DOHH2 (cell line): Measurements from ENCODE around the gene HYAL1.
"Not testable (repeated sequence)": the region's sequence is repeated elsewhere in the genome, so short reads cannot be mapped to it uniquely, and the experiment has no call there.

Source experiments
- H3F3A ChIP-seq: fragments of 200-600 bp; sonication (generic), shearing (Covaris generic); 2 replicates; pipeline ENCODE4 v1.6.0; 2016; ENCODE audit warnings: antibody characterized with exemption, mild to moderate bottlenecking; ENCODE audit not compliant: control insufficient read depth, insufficient read depth
- H3K27ac ChIP-seq: fragments of 200-600 bp; sonication (generic); 2 replicates; pipeline ENCODE4 v1.5.1; 2014; ENCODE audit warnings: low read depth, mild to moderate bottlenecking, low read length, moderate library complexity
- H3K27me3 ChIP-seq: fragments of 200-600 bp; sonication (generic); 2 replicates; pipeline ENCODE4 v1.6.1; 2014; ENCODE audit warnings: mild to moderate bottlenecking, low read length, mixed read lengths; ENCODE audit not compliant: control insufficient read depth
- H3K36me3 ChIP-seq: fragments of 200-600 bp; sonication (generic); 2 replicates; pipeline ENCODE4 v1.6.1; 2014; ENCODE audit warnings: mild to moderate bottlenecking, low read length, moderate library complexity, mixed read lengths; ENCODE audit not compliant: control insufficient read depth
- H3K4me1 ChIP-seq: fragments of 200-600 bp; sonication (generic); 2 replicates; pipeline ENCODE4 v1.6.1; 2014; ENCODE audit warnings: mild to moderate bottlenecking, low read length, mixed read lengths; ENCODE audit not compliant: control insufficient read depth
- H3K4me2 ChIP-seq: fragments of 200-600 bp; sonication (generic); 2 replicates; pipeline ENCODE4 v1.6.0; 2014; ENCODE audit warnings: mild to moderate bottlenecking, low read length, moderate library complexity
- H3K4me3 ChIP-seq: fragments of 200-600 bp; sonication (generic); 2 replicates; pipeline ENCODE4 v1.5.1; 2014; ENCODE audit warnings: mild to moderate bottlenecking, low read length, mixed read lengths
- H3K79me2 ChIP-seq: fragments of 200-600 bp; sonication (generic); 2 replicates; pipeline ENCODE4 v1.6.1; 2014; ENCODE audit warnings: mild to moderate bottlenecking, low read length, mixed read lengths; ENCODE audit not compliant: control insufficient read depth
- H3K9me2 ChIP-seq: fragments of 200-600 bp; sonication (generic); replicated peaks from 2 replicates; pipeline ENCODE4 v1.6.1; 2014; ENCODE audit warnings: mild to moderate bottlenecking, low read length, mixed read lengths; ENCODE audit not compliant: control insufficient read depth
- H3K9me3 ChIP-seq: fragments of 200-600 bp; sonication (generic); 2 replicates; pipeline ENCODE4 v1.6.1; 2014; ENCODE audit warnings: antibody characterized with exemption, low read length, mixed read lengths; ENCODE audit not compliant: control insufficient read depth, insufficient read depth
- H4K20me1 ChIP-seq: fragments of 200-600 bp; sonication (generic); 2 replicates; pipeline ENCODE4 v1.6.0; 2014; ENCODE audit warnings: low read depth, mild to moderate bottlenecking, antibody characterized with exemption, low read length, moderate library complexity; ENCODE audit not compliant: control insufficient read depth, insufficient read depth
- EZH2phosphoT487 ChIP-seq: fragments of 200-600 bp; sonication (generic); IDR thresholded peaks from 2 replicates; pipeline ENCODE4 v1.6.1; 2017; ENCODE audit warnings: borderline replicate concordance, mild to moderate bottlenecking, antibody characterized with exemption, low read length, moderate library complexity, mixed read lengths
- TF ChIP-seq, protein P1 (sequence below): fragments of 200-600 bp; sonication (generic); IDR thresholded peaks from one replicate; pipeline ENCODE4 v1.5.1; 2014; ENCODE audit warnings: antibody characterized with exemption, mild to moderate bottlenecking, low read depth, low read length; ENCODE audit not compliant: poor library complexity, severe bottlenecking

Gene HYAL1

DNA sequence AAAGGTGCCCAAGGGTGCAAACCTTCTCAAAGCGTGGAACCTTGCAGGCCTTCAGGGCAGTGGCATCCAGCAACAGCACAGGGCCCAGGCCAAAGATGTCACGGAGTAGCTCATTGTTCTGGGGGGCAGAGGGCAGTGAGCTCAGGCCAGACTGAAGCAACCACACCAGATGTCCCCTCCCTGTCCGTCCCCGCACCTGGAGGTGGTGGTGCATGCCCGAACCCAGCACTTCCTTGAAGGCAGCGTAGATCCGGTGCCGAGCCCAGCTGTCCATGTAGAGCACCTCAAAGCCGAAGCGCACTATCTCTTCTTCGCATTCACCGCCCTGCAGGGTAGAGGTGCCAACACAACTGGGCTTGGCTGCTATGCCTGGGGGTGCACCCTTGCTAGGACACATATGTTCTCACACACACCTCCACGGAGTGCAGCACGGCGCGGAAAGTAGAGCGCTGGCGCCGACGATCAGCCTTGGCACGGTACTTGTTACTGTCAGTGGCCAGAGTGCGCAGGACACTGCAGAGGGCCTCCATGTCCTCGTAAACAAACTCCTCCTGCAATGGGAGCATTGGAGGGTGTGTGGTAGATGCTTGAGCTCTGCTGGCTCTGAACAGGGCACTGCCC, 14.9 kb downstream of the HYAL1 start:
- H3K4me2 ChIP-seq = no peak overlapping the region
- no peaks in the 10 kb centered on the region for H3K9me2 ChIP-seq
- TF ChIP-seq EZH2phosphoT487 = no peak
- TF ChIP-seq, protein P1, sequence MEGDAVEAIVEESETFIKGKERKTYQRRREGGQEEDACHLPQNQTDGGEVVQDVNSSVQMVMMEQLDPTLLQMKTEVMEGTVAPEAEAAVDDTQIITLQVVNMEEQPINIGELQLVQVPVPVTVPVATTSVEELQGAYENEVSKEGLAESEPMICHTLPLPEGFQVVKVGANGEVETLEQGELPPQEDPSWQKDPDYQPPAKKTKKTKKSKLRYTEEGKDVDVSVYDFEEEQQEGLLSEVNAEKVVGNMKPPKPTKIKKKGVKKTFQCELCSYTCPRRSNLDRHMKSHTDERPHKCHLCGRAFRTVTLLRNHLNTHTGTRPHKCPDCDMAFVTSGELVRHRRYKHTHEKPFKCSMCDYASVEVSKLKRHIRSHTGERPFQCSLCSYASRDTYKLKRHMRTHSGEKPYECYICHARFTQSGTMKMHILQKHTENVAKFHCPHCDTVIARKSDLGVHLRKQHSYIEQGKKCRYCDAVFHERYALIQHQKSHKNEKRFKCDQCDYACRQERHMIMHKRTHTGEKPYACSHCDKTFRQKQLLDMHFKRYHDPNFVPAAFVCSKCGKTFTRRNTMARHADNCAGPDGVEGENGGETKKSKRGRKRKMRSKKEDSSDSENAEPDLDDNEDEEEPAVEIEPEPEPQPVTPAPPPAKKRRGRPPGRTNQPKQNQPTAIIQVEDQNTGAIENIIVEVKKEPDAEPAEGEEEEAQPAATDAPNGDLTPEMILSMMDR = no peak
- H4K20me1 ChIP-seq = no peaks in the 10 kb centered on the region
- H3K79me2 ChIP-seq = peaks cover 32% of the 10 kb centered on the region
- no peaks in the 10 kb centered on the region; the same call in 1 of the 2 replicates for H3F3A ChIP-seq
- peaks cover 55% of the 10 kb centered on the region for H3K36me3 ChIP-seq
- H3K9me3 ChIP-seq = no peaks in the 10 kb centered on the region
- peaks cover 16% of the 10 kb centered on the region for H3K4me1 ChIP-seq
- no peaks in the 10 kb centered on the region for H3K27me3 ChIP-seq
- H3K4me3 ChIP-seq = no peak overlapping the region
- no peak overlapping the region for H3K27ac ChIP-seq

DNA sequence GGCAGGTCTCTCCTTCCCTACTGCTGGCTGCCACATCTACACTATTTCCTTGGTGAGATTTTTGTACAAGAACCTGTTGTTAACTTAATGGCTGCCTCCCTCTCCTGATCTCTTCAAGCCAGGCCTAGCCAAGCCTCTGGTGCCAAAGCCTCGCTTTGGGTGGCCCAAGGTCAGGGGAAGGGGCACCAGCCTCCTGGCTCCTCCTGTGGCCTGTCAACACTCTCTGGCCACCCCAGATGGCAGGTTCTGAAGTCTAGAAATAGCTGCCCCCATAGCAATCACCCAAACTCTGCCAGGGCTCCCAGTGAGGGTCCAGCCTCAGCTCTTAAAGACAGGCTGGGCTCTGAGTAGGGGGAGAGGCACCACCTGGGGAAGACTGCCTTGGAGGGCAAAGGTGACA, 16.1 kb downstream of the HYAL1 start:
- H3F3A ChIP-seq = no peaks in the 10 kb centered on the region; the same call in 1 of the 2 replicates
- peaks cover 55% of the 10 kb centered on the region for H3K36me3 ChIP-seq
- no peak overlapping the region for H3K4me3 ChIP-seq

DNA sequence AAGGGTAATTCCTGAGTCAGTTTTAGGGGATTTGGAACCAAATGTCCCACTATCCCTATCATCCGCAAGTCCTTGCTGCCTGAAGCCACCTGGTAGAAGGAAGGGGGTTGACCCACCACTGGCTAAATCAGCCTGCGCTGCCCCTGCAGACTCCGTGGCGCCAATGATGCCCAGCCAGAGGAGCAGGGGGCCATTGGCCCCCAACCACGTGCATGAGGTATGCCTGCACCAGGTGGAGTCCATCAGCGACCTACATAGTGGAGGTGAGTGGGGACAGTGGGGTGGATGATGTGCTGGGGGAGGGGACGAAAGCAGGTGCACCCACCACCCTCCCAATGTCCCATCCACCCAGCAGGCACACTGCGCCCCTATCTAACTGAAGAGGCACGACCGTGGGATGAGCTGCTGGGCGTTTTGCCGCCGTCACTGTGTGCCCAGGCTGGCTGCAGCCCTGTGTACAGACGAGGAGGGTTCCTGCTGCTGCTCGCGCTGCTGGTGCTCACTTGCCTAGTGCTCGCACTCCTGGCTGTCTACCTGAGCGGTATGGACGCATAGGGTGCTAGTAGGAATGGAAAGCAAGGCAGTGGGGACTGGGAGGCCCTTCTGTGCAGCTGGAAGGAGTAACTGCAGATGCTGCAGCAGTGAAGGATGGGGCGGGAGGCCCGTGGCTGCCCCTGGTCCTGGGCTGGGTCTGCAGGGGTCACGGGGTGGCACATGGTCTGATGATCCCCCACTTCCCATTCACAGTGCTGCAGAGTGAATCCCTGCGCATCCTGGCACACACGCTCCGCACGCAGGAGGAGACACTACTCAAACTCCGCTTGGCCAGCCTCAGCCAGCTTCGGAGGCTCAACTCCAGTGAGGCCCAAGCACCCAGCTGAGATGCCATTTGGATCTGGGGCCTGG, 16.8 kb downstream of the HYAL1 start:
- no peaks in the 10 kb centered on the region for H4K20me1 ChIP-seq
- peaks cover 50% of the 10 kb centered on the region for H3K36me3 ChIP-seq
- no peak overlapping the region for H3K4me2 ChIP-seq
- no peak for TF ChIP-seq EZH2phosphoT487
- TF ChIP-seq, protein P1 = no peak
- H3K27ac ChIP-seq = no peak overlapping the region
- no peak overlapping the region for H3K4me3 ChIP-seq
- no peaks in the 10 kb centered on the region; the same call in 1 of the 2 replicates for H3F3A ChIP-seq
- no peaks in the 10 kb centered on the region for H3K9me3 ChIP-seq
- H3K79me2 ChIP-seq = peaks cover 26% of the 10 kb centered on the region
- peaks cover 6% of the 10 kb centered on the region for H3K4me1 ChIP-seq
- H3K27me3 ChIP-seq = no peaks in the 10 kb centered on the region
- no peaks in the 10 kb centered on the region for H3K9me2 ChIP-seq

More for the DNA sequence above, 16.1 kb downstream of the HYAL1 start:
- Histone ChIP-seq H3K9me3 (no peaks in the 10 kb centered on the region), H3K4me1 (peaks cover 6% of the 10 kb centered on the region), H4K20me1 (no peaks in the 10 kb centered on the region), H3K4me2 (no peak overlapping the region), H3K79me2 (peaks cover 32% of the 10 kb centered on the region), H3K27me3 (no peaks in the 10 kb centered on the region), H3K9me2 (no peaks in the 10 kb centered on the region), H3K27ac (no peak overlapping the region)
- TF ChIP-seq EZH2phosphoT487 = no peak
- TF ChIP-seq, protein P1 = no peak

DNA sequence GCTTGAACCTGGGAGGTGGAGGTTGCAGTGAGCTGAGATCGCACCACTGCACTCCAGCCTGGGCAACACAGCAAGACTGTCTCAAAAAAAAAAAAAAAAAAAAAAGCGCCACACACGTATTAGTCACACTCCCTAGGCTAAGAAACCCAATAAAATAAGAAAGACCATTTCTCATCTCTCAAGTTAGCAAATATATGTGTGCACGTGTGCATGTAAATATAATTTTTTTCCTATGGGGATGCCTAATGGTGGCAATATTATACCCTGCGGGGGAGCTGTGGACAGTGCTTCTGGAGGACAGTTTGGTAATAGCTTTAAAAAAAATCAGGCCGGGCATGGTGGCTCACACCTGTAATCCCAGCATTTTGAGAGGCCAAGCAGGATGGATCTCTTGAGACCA, 19.3 kb downstream of the HYAL1 start:
- not testable (repeated sequence) for H3K4me1 ChIP-seq, H3K4me2 ChIP-seq, H3F3A ChIP-seq, H3K27ac ChIP-seq, H3K9me3 ChIP-seq, H3K9me2 ChIP-seq, H3K4me3 ChIP-seq, H3K27me3 ChIP-seq, H4K20me1 ChIP-seq, H3K79me2 ChIP-seq
- H3K36me3 ChIP-seq = peaks cover 30% of the 10 kb centered on the region
